SH-SY5Y (cell line): ENCODE results near the gene GPR39.

Experiments used
- GATA2 ChIP-seq: IDR thresholded peaks from 2 replicates; pipeline ENCODE4 v1.6.1; 2011; ENCODE audit warnings: mild to moderate bottlenecking, low read depth, low read length
- GATA3 ChIP-seq: IDR thresholded peaks from 2 replicates; pipeline ENCODE4 v1.6.1; 2011; ENCODE audit warnings: low read depth, mild to moderate bottlenecking, low read length, moderate library complexity

DNA sequence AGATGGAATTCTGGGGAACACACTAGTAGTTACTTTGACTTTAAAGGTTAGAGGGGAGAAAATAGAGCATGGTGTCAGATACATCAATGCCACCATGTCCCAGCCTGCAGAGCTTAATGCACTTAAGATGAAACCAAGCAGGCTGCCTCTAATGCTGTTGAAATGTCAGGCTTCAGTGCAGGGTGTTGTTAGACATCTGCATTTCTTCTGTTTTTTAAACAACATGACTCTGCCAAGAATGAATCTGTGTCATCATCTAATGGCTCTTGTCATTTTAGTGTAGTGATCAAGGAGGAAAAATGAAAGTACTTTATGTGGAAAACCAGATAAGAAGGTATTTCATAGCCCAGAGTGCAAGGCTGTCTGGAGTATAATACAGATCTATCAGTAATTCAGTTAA, 223.5 kb downstream of the GPR39 start:
- TF ChIP-seq GATA3: no peak
- no peak for TF ChIP-seq GATA2
